CD4-positive, alpha-beta T cell treated with Interleukin-4 for 4 hours (primary cell): Measurements from ENCODE around the gene CHST11.
"Not testable (repeated sequence)": the region's sequence is repeated elsewhere in the genome, so short reads cannot be mapped to it uniquely, and the experiment has no call there.

Experiments
- DNase-seq: peaks from one replicate; pipeline ENCODE4 v3.0.0-alpha.2; 2020

CHST11 gene

GRCh38 chr12:104609445-104609844 is 152.7 kb downstream of the CHST11 start:
- DNase-seq: no peak

GRCh38 chr12:104610513-104611235 is 153.9 kb downstream of the CHST11 start:
- no peak for DNase-seq

GRCh38 chr12:104611671-104612070 is 154.9 kb downstream of the CHST11 start:
- no peak for DNase-seq

- not testable (repeated sequence) for DNase-seq
Measured at GRCh38 chr12:104613372-104613771, 156.6 kb downstream of the CHST11 start.

GRCh38 chr12:104615048-104615561 is 158.4 kb downstream of the CHST11 start:
- DNase-seq: no peak

- DNase-seq: no peak
Measured at GRCh38 chr12:104618691-104619090, 161.9 kb downstream of the CHST11 start.

DNA sequence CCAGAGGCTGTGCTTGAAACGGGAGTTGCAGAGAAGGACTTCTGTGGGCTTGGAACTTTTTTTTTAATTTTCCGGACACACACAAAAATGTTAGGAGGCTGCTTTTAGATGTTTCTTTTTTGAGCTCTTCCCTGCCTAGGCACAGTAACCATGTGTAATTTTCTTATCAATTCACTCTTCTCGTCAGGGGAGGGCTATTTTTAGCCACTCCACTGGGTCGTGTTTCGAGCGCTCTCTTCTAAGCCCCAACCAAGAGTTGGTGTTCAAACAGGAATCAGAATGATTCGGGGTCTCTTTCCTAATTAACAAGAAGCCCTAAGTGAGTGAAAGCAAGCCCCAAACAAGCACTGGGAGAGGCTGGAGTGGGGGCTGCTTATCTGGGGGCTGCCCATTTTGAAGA is 162.6 kb downstream of the CHST11 start:
- no peak for DNase-seq

DNA sequence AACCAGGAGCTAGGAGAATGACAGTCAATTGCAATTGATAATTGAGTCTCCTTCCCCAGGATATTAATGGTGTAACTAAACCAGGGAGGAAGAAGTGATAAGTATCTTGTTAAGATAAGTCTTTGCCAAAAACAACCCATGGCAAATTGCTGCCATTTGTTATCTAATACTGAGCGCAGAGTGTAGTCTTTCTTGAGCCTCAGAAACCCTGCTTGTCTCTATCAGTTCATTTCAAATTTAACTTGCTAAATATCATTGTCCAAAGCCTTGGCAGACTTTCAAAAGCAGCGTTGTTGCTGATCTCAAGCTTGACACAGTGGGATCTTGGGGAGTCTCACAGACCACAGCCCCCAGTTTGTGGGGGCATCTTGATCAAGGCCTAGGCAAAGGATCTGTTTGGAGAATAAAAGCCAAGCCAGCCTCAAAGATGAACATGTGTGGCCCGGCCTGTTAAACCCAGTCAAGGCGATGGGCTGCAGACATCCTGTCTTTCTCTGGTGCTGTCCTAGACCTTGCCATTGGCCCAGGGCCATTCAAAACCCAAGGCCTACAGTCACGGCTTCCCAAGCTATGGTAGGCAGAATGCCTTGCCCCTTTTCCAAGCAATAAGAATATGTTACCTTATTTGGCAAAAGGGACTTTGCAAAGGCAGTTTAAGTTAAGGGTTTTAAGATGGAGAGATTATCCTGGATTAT is 164.2 kb downstream of the CHST11 start:
- no peak for DNase-seq

DNA sequence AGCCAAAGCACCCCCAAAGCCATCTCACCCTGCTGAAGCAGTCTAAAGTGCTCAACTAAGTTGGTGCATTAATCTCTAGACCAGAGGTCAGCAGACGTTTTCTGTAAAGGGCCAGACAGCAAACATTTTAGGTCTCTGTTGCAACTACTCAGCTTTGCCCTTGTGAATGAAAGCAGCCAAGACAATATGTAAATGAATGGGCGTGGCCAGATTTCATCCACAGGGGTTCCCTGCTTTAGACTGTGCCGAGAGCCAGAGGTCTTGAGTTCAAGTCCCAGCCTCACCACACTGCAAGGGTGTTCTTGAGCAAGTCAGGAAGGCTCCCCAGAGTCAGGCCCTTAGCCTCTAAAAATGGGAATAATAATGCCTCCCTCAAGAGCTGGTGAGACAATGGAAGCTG is 166.2 kb downstream of the CHST11 start:
- no peak for DNase-seq

DNA sequence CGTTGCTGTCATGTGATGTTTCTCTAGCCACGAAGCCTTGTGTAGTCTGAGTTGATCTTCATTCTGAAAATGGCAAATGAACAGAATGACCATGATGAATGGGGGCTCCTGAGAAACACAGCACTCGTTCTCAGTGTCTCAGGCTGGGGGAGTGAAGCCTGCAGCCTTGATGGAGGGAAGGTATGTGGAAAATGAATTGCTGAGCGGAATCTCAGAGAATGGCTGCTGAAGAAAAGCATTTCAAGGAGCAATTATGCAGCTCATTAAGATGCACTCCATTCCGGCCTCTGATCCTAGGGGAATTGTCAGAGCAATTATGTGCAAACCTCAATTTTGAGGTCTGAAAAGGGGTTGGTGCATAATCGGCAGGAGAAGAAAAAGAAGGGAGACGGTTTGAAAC is 167.1 kb downstream of the CHST11 start:
- DNase-seq: no peak

- DNase-seq: no peak
Measured at GRCh38 chr12:104624529-104624928, 167.8 kb downstream of the CHST11 start.

DNA sequence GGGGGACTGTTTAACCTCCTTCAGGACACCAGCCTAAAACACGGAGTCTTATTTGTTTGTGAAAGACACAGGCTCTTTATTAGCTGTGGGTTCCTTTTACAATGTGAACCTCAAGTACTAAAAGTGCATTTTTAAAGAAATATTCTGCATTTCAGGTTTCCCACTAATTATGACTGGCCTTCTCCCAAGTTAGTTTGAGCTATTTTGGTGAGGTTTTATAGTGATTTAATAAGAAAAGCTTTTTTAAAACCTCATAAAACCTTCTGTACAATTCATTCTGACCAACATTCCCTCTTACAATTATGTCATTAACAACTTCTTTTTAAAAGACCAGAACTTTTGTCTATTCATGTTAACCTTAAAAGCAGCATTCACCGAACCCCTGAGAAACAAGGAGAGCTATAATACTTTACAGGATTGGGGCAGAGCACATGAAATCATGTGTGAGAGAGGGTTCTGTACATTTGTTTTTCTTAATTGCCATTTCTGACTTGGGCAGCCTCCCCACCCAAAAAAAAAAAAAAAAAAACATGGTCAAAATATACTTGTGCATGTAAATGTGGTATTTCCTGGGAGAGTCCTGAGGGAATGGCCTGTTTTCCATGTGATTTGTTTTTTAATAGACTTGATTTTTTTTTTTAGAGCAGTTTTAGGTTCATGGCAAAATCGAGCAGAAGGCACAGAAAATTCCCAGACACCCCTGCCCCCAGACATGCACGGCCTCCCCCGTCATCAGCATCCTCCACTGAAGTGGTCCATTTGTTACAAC is 169.5 kb downstream of the CHST11 start:
- DNase-seq: no peak

GRCh38 chr12:104627231-104627989 is 170.7 kb downstream of the CHST11 start:
- DNase-seq: no peak

DNA sequence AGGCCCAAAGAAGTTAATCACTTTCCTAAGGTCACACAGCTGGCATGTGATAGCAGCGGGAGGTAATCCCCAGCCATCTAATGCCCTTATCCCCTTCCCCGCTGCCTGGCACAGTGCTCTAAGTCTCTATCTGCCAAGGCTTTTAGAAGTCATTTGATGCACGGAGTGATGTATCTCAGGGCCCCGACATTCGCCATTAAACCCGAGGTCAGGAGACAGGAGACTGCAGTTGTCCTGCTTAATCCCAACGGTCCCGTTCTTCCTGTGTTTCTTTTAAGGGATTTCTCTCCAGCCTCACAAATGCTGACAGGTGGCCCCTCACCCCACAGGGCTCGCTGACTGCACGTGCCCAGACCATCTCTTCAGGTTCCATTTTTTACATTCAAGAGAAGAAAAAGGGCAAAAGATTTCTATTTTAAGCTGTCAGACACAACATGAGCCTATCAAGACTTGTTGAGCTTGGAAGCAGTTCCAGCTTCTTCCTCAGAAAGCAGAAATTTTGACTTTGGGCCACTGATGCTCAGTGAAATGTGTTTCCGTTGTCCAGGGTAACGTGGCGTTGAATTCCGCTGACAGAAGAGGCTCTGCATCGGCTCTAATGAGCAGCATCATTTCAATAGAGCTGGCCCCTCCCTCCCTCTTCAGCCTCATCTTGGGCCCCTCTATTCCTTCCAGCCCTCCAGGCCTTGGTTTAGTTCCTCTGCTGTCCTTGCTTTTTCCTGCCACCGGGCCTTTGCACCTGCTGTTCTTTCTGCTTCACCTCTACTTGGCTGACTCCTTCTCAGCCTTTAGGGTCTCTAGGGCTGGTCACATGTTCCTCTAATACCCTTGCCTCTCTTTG is 171.5 kb downstream of the CHST11 start:
- DNase-seq: no peak

DNA sequence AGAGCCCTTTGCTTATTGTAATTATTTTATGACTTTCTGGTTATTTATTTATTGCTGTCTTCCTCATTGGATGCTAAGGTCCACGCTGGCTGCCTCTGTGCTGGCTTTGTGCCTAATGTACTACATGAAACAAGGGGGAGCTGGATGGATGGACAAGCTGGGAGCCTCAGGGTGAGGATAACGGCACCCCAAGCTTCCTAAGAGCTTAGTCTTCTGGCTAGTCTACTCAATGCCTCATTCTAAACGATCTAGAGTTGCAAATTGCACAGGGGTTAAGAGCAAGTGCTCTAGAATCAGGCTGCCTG is 172.0 kb downstream of the CHST11 start:
- DNase-seq: no peak

DNA sequence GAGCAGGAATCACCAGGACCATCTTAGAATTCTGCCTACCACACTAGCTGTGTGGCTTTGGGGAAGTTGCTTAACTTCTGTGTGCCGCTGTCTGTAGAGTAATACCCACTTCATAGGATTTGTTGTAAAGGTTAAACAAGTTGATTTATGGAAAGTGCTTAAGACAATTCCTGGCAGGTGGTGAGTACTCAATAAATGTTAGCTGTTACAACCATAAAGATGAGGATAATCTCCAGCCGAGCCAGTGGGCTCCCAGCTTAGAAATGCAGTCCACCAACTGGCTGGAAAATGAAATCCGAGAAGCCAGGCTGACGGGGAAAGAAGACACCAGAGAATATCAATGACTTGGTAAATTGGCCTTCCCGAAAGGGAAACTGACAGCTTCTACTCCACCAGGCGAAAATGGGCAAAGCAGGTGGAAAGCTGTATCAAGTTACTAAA is 173.5 kb downstream of the CHST11 start:
- no peak for DNase-seq

DNA sequence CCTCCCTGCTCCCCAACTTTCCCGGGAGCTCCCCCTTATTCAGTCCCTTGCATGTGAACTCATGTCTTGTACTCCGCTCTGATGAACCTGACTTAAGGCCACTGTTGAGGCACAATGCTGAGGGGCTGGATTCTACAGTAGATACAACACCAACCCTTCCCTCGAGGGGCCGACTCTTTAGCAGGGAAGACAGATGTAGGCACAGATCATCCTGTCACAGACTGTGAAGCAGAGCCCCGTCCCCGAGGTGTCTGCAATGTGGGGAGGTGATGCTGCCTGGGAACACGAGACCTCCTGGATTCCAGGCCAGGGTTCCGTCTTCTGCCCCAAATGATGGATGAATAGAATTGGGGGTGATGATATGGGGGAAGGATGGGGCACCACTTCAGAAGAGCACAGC is 175.1 kb downstream of the CHST11 start:
- no peak for DNase-seq

DNA sequence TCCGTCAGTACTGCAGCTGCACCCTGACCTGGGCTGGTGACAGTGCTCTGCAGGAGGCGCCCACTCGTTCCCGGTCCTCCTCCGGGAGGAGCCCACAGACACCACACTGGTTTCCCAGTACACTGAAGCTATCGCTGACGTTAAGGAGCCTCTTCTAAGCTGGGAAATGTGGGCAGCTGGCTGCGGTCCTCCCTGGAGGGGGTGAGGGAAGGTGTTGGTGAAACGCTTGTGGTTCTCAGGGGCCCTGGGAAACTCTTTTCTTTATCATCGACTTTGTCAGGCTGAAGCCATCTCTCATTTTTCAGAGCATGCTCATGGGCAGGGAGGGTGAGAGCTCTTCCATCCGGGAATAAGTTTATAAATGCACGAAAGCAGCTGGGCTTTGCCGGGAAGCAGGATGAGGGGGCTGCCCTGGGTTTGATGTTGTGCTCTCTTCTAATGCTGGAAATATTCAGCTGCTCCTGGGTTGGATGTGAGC is 176.0 kb downstream of the CHST11 start:
- DNase-seq: no peak

DNA sequence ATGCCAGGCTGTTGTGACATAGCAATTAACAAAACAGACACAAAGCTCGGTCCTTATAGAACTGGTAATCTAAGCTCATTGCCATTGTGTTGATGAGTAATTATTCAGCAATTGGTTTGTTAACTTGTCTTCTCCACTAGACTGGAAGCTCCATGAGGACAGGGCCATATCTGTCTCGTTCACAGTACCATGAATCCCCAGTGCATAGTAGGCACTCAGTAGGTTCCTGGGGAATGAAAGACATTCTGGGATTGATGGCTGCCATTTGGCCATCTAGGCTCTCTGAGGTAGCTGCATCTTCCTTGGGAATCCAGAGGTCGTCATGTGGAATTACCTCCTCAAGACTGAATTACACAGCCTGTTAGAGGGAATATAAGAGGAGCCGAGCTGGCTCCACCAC is 177.3 kb downstream of the CHST11 start:
- DNase-seq: no peak

DNA sequence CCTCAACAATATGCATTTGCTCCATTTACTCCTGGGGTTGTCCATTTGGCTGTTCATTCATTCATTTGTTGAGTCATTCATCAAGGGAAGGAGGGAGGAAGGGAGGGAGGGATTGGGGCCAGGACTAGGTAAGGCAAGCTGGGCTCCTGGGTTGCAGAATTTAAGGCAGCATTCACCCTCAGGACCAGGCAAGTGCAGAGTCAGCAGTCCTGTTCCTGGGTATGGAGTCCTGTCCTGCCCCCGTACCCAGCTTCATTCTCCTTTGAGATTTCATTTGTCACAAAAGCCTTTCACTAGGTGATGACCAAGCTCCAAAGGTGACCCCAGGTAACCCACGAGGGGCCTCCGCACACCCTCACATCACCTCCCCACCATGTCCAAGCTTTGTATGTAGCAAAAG is 178.1 kb downstream of the CHST11 start:
- DNase-seq: no peak

DNA sequence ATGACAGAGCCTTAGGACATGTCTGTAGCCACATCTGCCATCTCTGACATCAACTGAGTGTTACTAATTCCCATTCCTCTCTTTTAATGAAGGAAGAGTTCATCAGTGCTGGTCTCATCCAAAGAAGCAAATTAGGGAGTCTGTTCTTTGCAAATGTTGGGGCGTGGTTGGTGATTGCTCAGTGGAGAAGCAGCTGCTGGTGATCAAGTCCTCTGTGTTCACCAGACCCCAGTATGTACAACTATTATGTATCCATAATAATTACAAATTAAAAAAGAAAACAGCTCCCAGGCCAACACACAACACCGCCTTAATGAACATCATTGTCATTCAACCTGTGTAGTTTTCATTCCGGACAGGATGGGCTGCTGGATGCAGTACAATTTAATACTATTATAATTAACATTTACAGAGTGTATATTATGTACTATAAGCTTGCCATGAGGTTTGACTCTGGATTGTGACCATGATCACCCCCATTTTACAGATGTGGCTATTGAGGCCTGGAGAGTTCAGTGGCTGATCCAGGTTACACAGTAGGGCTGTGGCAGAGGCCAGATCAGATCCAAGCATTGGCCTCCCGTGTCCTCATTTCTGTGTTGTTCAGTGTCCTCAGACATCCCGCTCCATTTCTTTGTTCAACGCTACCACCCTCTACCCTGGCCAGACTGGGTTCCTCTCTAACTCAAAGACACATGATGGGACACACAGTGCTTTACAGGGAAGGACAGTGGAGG is 179.0 kb downstream of the CHST11 start:
- DNase-seq: no peak
